GM12891 (cell line): Measurements from ENCODE around the gene POLR1A.

Experiments used
- PAX5 ChIP-seq: IDR thresholded peaks from 2 replicates; pipeline ENCODE4 v1.6.1; 2011; ENCODE audit warnings: low read length, moderate library complexity, mild to moderate bottlenecking; ENCODE audit not compliant: insufficient read depth, severe bottlenecking
- POLR2A ChIP-seq: IDR thresholded peaks from 2 replicates; pipeline ENCODE4 v1.6.1; 2011; ENCODE audit warnings: low read depth, low read length, control low read depth
- POLR2AphosphoS5 ChIP-seq: IDR thresholded peaks from 2 replicates; pipeline ENCODE4 v1.6.1; 2011; ENCODE audit warnings: low read depth, low read length, control low read depth
- POU2F2 ChIP-seq: IDR thresholded peaks from 2 replicates; pipeline ENCODE4 v1.6.1; 2011; ENCODE audit warnings: low read depth, mild to moderate bottlenecking, control low read depth, low read length, moderate library complexity
- SPI1 ChIP-seq: IDR thresholded peaks from 2 replicates; pipeline ENCODE4 v1.6.1; 2011; ENCODE audit warnings: low read depth, low read length, control low read depth
- TAF1 ChIP-seq: IDR thresholded peaks from 2 replicates; pipeline ENCODE4 v1.6.1; 2011; ENCODE audit warnings: low read depth, low read length, control low read depth

DNA sequence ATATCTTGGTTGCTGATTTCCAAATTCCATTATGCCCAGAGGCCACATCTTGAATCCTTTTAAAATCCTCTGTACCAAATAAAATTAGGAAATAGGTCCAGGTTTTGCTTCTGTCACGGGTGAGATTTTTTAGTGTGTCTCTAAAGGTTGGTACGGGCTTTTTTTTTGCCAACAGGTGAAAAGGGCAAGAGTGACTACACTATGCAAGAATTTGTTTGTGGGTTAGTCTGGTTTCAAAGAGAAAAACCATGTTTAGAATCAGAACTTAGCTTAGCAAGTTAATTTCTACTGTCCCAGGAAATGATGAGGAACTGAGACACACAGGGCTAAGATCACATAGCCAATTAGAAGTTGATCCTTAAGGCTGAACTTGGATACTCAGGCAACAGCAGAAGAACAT is 41.7 kb downstream of the POLR1A start:
- no peak for TF ChIP-seq POLR2A
- TF ChIP-seq TAF1: no peak
- TF ChIP-seq SPI1: peak; percentile 66
- TF ChIP-seq POLR2AphosphoS5: no peak
- no peak for TF ChIP-seq POU2F2
- no peak for TF ChIP-seq PAX5
